Skin of body (tissue), 2 donors: ENCODE data around the gene ZBTB7C. TPM values are rescaled to one million over a fixed set of nuclear protein-coding genes. Genes with fewer than 3 reads are reported as not detected.

Experiments used
- DNase-seq: peaks from one replicate; lab custom pipeline; 2025; lab: John Stamatoyannopoulos, UW
- total RNA-seq: library from RNA; depleted of rRNA; stranded (reverse); fragments of >200 nt; gene quantifications from one replicate; pipeline ENCODE4 v1.2.3, GENCODE V29; 2014

ZBTB7C gene
- total RNA-seq, 1 donor from 2014 or later: 6.3 TPM

GRCh38 chr18:48219037-48219809 lies 190.0 kb downstream of the ZBTB7C start:
- DNase-seq: no peak

GRCh38 chr18:48218285-48219022 lies 190.7 kb downstream of the ZBTB7C start:
- no peak for DNase-seq

- no peak for DNase-seq
Measured at GRCh38 chr18:48217258-48218250, 191.6 kb downstream of the ZBTB7C start.

- no peak for DNase-seq
Measured at GRCh38 chr18:48216639-48217257, 192.4 kb downstream of the ZBTB7C start.

- DNase-seq: no peak
Measured at GRCh38 chr18:48215876-48216638, 193.1 kb downstream of the ZBTB7C start.

- no peak for DNase-seq
Measured at GRCh38 chr18:48213791-48214190, 195.4 kb downstream of the ZBTB7C start.

GRCh38 chr18:48208432-48209140 lies 200.6 kb downstream of the ZBTB7C start:
- DNase-seq: no peak

- DNase-seq: no peak
Measured at GRCh38 chr18:48207733-48208132, 201.4 kb downstream of the ZBTB7C start.

- no peak for DNase-seq
Measured at GRCh38 chr18:48206887-48207286, 202.3 kb downstream of the ZBTB7C start.

- no peak for DNase-seq
Measured at GRCh38 chr18:48203961-48204666, 205.1 kb downstream of the ZBTB7C start.

- DNase-seq: no peak
Measured at GRCh38 chr18:48203288-48203945, 205.8 kb downstream of the ZBTB7C start.

GRCh38 chr18:48202350-48203260 lies 206.6 kb downstream of the ZBTB7C start:
- no peak for DNase-seq

GRCh38 chr18:48202006-48202348 lies 207.2 kb downstream of the ZBTB7C start:
- DNase-seq: no peak

- no peak for DNase-seq
Measured at GRCh38 chr18:48201337-48202005, 207.7 kb downstream of the ZBTB7C start.

- no peak for DNase-seq
Measured at GRCh38 chr18:48200631-48201336, 208.4 kb downstream of the ZBTB7C start.

GRCh38 chr18:48199399-48199798 lies 209.8 kb downstream of the ZBTB7C start:
- DNase-seq: no peak
